CD4-positive, alpha-beta T cell treated with Interleukin-1 beta for 1 hour (primary cell): ENCODE data around the gene THTPA.
"Not testable (repeated sequence)": the region's sequence is repeated elsewhere in the genome, so short reads cannot be mapped to it uniquely, and the experiment has no call there.

Experiments
- DNase-seq, 2 donors: peaks; one replicate each; pipeline ENCODE4 v3.0.0-alpha.2; 2020 to 2022

THTPA gene

DNA sequence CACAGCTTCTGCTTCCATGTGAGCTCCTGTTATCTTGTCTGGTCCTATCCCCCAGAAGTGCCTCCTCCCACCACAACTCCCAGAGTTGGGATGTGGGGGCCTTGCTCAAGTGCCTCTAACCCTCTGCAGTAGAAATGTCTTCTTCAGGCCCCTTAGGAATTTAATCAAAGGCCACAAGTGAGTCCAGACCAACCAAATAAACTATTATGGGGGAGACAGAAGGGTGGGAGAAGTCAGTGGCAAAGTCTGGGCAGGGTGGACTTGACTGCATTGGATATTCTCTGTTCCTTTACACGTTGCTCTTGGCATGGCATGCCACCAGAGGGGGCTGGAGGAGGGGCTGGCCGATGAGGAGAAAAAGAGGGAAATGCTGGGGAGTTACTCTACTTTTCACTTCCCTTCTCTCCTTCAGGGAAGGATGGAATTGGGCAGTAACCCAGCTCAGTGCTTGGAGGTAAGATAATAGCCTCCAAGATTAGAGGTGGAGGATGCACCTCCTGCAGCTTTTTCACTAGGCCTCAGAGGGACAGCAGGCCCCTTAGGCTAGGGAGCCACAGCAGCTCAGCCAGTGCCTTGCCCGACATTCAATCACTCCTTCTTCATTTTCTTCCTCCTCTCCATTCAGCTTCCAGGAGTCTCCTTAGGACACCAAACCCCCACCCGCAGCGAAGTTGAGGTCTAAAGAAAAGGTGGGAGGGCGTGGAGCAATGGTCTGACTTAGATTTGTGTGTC is 12.7 kb downstream of the THTPA start:
- DNase-seq, result peak in 1 of 2 donors; percentile 24

DNA sequence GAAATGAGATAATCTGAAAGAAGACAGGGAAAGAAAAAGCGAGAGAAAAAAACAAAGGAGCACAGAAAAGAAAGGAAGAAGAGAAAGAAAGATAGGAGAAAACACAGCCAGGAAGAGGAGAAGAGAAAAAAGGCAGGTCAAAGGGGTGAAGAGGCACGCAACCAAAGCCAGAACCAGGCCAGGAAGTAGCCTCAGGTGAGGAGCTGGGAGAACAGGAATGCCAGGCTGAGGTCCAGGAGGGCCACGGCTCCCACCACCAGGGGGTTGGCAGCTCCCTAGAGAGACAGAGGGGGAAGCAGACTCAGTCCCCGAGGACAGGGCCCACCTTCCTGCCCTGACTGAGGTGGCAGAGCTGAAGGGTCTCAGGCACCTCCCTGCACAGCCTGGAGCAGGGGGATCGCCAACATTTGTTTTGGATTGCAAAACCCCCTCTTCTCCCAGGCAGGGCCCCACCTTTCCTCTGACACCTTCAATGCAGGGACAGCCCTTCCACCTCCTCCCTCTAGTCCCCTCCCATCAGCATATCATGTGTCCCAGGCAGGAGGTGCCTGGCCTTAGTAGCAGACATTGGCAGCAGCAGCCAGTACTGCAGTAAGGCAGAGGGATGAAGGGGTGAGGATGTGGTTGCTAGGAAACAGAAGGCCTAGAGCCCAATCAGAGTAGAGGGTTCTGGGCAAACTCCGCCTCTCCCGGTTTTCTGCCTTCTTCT is 13.5 kb downstream of the THTPA start:
- DNase-seq, result no peak

GRCh38 chr14:23570806-23571483 is 14.9 kb downstream of the THTPA start:
- DNase-seq, result no peak

DNA sequence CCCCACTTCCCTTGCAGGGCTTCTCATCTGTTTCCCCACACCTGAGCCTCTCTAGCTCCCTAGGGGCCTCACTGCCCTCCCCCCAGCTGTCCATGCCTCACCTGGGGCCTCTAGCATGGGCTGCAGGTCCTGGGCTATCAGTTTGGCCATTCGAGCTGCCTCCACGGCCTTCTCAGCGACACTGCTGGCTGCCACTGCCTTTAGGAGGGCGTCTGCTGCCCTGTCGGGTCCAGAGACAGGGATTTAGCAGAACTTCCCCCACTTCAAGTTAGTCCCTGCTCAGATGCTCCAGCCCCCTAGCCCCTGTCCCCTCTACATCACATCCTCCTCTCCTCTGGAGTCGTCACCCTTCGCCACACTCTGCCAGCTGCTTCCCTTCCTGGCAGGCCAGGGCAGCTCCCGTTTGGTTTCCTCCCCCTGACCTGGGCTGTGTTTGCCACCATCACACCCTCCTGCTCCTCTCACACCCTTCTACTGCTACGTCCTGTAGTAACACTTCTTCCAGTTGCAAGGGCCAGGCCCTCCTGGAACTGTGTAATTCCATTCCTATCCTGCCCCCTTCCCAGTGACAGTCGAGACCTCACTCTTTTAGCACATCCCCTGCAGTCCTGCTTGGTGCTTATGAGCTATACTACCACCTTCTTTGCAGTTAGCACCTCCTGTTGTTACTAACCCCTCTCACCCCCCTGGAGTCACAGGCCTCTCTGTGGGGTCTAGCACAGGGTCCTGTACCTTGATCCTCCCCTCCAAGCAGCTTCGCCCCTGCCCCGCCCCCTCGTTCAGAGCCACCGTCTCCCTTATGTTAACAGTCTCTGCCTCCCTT is 15.8 kb downstream of the THTPA start:
- DNase-seq, result no peak

DNA sequence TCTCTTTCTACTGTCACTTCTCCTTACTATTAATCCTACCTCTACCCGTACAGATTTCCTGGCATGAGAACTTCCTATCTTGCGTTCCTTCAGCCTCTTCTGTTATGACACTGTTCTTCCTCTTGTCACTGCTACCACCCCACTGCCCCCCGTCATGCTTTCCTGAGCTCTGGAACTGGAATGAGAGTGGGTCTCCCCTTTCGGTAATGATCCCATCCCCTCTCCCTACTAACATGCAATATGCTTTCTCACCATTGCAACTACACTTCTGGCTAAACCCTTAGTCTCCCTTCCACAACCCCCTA is 16.4 kb downstream of the THTPA start:
- no peak for DNase-seq

DNA sequence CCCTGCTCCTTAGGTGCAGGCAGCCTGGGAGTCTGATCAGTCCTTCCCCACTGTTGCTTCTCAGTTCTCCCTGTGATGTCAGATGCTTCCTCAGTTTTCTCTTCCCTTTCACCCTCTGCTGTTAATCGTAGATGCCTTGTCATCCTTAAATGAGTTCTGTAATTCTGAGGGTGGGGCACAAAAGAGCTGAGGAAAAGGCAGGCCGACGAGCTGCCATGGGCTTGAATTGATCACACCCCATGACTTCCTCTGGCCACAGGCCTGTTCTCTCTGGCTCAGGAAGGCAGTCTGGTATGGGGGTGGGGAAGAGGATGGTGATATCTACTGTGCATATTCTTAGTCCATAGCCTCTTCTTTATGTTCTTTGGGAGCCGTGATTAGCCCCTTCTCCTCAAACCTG is 16.8 kb downstream of the THTPA start:
- DNase-seq, result peak in 1 of 2 donors; percentile 37

GRCh38 chr14:23573384-23574015 is 17.4 kb downstream of the THTPA start:
- no peak for DNase-seq

- no peak for DNase-seq
Measured at GRCh38 chr14:23577004-23577681, 21.1 kb downstream of the THTPA start.

GRCh38 chr14:23577710-23578392 is 21.8 kb downstream of the THTPA start:
- no peak for DNase-seq

- DNase-seq, result no peak
Measured at GRCh38 chr14:23578560-23579310, 22.7 kb downstream of the THTPA start, which contains the start of gene JPH4. Gene JPH4, minus strand, starts transcription at chr14:23578790. Its CDS starts 1,337 bp downstream, at chr14:23577453.

GRCh38 chr14:23579311-23579630 is 23.2 kb downstream of the THTPA start:
- no peak for DNase-seq

DNA sequence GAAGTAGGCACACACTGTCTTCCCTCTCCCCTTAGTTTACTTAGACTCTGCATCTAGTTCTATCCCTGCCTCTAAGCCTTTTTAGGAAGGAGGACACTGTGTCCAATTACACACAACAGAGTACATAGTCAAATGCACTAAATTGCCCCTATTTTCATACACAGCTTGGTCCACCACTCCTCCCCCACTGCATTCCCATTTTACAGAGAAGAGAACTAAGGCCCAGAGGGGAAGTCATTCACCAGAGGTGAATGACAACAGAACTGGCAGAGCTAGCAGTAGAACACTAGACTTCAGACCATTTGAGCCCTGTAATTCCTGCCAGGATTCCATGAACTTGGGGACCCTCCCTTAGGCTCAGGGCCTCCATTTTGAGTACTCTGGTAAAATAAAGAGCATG is 23.7 kb downstream of the THTPA start:
- no peak for DNase-seq

GRCh38 chr14:23580152-23580926 is 24.3 kb downstream of the THTPA start:
- no peak for DNase-seq

GRCh38 chr14:23580948-23581281 is 24.8 kb downstream of the THTPA start:
- no peak for DNase-seq

GRCh38 chr14:23582906-23583760 is 27.1 kb downstream of the THTPA start:
- DNase-seq, result no peak

DNA sequence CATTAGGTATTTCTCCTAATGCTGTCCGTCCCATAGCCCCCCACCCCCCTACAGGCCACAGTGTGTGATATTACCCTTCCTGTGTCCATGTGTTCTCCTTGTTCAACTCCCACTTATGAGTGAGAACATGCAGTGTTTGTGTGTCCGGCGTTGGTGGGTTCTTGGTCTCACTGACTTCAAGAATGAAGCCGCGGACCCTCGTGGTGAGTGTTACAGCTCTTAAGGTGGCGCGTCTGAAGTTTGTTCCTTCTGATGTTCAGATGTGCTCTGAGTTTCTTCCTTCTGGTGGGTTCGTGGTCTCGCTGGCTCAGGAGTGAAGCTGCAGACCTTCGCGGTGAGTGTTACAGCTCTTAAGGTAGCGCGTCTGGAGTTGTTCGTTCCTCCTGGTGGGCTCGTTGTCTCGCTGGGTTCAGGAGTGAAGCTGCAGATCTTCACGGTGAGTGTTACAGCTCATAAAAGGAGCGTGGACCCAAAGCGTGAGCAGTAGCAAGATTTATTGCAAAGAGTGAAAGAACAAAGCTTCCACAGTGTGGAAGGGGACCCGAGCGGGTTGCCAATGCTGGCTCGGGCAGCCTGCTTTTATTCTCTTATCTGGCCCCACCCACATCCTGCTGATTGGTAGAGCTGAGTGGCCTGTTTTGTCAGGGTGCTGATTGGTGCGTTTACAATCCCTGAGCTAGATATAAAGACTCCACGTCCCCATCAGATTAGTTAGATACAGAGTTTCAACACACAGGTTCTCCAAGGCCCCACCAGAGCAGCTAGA is 27.9 kb downstream of the THTPA start:
- not testable (repeated sequence) for DNase-seq

GRCh38 chr14:23584527-23585203 is 28.6 kb downstream of the THTPA start:
- not testable (repeated sequence) for DNase-seq
